Lung microvascular endothelial cell (primary cell): Measurements from ENCODE around the gene PRDM7. TPM values are rescaled to one million over a fixed set of nuclear protein-coding genes. Genes with fewer than 3 reads are reported as not detected.
"Not testable (repeated sequence)": the region's sequence is repeated elsewhere in the genome, so short reads cannot be mapped to it uniquely, and the experiment has no call there.

Experiments
- DNase-seq, 2 donors: peaks; one replicate each; pipeline versions ENCODE4 v3.0.0 to v3.0.0-alpha.2; 2010; ENCODE audit warnings: low read depth in 2 of 2
- total RNA-seq: library from RNA; depleted of rRNA; stranded (reverse); fragments of >200 nt; gene quantifications from 2 replicates; pipeline ENCODE4 v1.2.1, GENCODE V29; 2014

Gene PRDM7
- total RNA-seq, 1 donor from 2014 or later, result not detected

- DNase-seq, result peak; percentile 60 to 89
Observed at GRCh38 chr16:90015586-90016338, 61.4 kb downstream of the PRDM7 start.

- no peak for DNase-seq
Observed at GRCh38 chr16:90012991-90013745, 64.0 kb downstream of the PRDM7 start.

DNA sequence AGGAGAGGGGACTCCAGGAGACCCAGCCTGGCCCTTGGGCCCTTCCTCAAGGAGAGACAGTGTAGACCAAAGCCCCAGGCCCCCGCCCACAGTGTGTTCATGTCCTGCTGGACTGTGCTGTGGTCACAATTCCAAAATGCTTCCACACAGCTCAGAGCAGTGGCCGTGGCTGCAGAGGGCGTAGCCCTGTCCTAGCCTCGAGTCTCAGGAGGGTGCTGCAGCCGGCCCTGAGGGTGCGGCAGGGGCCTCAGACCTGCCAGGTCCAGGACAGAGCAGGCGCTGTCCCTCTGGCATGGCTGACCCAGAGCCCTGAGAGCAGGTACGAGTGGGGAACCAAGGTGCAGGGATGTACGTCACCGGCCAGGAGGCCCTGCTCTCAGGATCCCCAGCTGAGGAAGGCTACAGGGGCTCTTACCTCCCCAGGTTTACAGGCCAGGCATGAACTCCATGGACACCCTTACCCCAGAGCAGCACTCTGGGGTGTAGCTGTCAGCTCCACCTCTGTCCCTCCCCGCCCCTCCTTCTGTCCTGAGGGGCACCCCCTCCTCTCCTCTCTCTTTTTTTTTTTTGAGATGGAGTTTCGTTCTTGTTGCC is 65.1 kb downstream of the PRDM7 start:
- DNase-seq, result no peak

- DNase-seq, result no peak
Observed at GRCh38 chr16:90011508-90011819, 65.7 kb downstream of the PRDM7 start.

DNA sequence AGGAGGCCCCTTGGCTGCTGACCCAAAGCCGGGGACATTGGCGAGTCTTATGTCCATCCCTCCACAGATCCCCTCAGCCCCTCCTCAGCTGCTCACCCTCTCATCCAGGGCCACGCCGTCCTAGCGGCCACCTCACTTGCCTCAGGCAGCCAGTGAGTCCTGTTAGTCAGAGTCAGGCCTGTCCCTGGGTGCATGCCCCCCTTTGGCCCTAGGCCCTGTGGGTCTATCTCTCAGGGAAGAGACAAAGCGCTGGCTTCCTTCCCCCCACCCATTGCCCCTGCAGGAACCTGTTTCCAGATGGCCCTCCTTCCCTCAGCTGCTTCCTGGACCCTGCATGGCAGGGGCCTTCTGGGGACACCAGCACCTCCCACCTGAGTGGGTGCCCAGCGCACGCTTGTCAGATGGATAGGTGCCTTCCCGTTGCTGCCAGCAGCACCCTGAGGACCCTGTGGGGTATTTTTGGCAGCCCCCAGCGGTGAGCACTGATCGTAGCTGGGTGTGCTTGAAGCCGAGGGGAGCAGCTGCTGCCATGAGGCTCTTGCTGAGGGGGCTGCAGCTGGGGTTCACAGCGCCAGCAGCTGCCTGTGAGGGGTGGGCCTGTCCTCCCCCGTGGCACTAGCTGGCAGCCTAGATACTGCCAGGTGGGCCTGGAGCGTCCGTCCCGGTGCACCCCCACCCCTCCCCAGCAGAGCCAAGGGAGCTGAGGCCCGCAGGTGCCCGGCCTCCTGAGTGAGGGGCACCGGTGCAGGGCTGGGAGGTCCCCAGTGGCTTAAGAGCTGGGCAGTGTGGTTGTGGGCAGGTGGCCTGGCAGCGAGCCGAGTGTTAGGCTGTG is 66.2 kb downstream of the PRDM7 start:
- no peak for DNase-seq

GRCh38 chr16:90009172-90009899 is 67.8 kb downstream of the PRDM7 start:
- DNase-seq, result no peak

DNA sequence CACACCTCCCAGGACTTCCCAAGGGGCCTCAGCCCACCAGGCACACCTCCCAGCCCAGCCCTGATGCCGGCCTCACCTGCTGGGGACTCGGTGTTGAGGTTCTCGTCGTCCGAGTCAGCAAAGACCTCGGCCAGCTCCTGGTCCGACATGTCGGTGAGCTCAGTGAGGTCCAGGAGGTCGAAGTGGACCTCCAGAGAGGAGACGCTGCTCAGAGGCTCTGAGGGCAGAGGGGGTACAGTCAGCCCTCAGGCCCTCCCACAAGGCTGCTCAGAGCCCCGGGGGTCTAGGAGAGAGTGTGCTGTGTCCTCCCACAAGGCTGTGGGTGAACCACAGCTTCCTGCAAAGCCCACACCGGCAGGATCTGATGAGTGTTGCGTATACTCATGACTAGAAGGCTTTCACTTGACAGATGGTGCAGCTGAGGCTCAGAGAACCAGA is 68.4 kb downstream of the PRDM7 start:
- DNase-seq, result no peak

GRCh38 chr16:90007635-90008234 is 69.4 kb downstream of the PRDM7 start:
- DNase-seq, result not testable (repeated sequence)

GRCh38 chr16:90007015-90007414 is 70.1 kb downstream of the PRDM7 start:
- no peak for DNase-seq

Other genes with a start within 250 kb of the PRDM7 start
- gene SPIRE2, start 248.9 kb downstream of the PRDM7 start, total RNA-seq, result 1.3 and 2.4 TPM in 2 replicates
- 115 and 136 TPM in 2 replicates for gene TCF25, start 203.7 kb downstream of the PRDM7 start, total RNA-seq
- gene MC1R, start 158.5 kb downstream of the PRDM7 start, total RNA-seq, result 0.65 and 0.79 TPM in 2 replicates
- gene TUBB3, start 154.0 kb downstream of the PRDM7 start, total RNA-seq, result 33.5 and 122 TPM in 2 replicates
- gene DEF8, start 128.6 kb downstream of the PRDM7 start, total RNA-seq, result 84.1 and 97.0 TPM in 2 replicates
- gene DBNDD1, start 57.9 kb downstream of the PRDM7 start, total RNA-seq, result 8.3 and 11.5 TPM in 2 replicates